Nephron (organoid): ENCODE results near the gene BRWD1.

ENCODE experiments used
- H3K27ac Mint-ChIP-seq, 3 experiments: 2 replicates each; pipeline ENCODE4 v1.8.0; 2020; ENCODE audit warnings: mixed read lengths in 3 of 3, mild to moderate bottlenecking in 2 of 3, moderate library complexity in 1 of 3
- H3K27me3 Mint-ChIP-seq: 2 replicates; pipeline ENCODE4 v1.8.0; 2021; ENCODE audit warnings: low read depth, mild to moderate bottlenecking, moderate library complexity, mixed read lengths
- H3K36me3 Mint-ChIP-seq: 2 replicates; pipeline ENCODE4 v1.8.0; 2020; ENCODE audit warnings: low read depth, mixed read lengths
- H3K4me1 Mint-ChIP-seq: 2 replicates; pipeline ENCODE4 v1.8.0; 2020; ENCODE audit warnings: mixed read lengths
- H3K4me3 Mint-ChIP-seq, 3 experiments: 2 replicates each; pipeline ENCODE4 v1.8.0; 2020; ENCODE audit warnings: mild to moderate bottlenecking in 3 of 3, mixed read lengths in 3 of 3, moderate library complexity in 2 of 3
- H3K9me3 Mint-ChIP-seq: 2 replicates; pipeline ENCODE4 v1.8.0; 2020; ENCODE audit warnings: mixed read lengths
- TF ChIP-seq, protein P1 (sequence below), 3 experiments: fragments of 200-600 bp; sonication (generic); IDR thresholded peaks; one replicate each; pipeline ENCODE4 v1.5.0; 2021; ENCODE audit warnings: antibody characterized with exemption in 3 of 3; ENCODE audit not compliant: unreplicated experiment in 3 of 3

BRWD1 gene

DNA sequence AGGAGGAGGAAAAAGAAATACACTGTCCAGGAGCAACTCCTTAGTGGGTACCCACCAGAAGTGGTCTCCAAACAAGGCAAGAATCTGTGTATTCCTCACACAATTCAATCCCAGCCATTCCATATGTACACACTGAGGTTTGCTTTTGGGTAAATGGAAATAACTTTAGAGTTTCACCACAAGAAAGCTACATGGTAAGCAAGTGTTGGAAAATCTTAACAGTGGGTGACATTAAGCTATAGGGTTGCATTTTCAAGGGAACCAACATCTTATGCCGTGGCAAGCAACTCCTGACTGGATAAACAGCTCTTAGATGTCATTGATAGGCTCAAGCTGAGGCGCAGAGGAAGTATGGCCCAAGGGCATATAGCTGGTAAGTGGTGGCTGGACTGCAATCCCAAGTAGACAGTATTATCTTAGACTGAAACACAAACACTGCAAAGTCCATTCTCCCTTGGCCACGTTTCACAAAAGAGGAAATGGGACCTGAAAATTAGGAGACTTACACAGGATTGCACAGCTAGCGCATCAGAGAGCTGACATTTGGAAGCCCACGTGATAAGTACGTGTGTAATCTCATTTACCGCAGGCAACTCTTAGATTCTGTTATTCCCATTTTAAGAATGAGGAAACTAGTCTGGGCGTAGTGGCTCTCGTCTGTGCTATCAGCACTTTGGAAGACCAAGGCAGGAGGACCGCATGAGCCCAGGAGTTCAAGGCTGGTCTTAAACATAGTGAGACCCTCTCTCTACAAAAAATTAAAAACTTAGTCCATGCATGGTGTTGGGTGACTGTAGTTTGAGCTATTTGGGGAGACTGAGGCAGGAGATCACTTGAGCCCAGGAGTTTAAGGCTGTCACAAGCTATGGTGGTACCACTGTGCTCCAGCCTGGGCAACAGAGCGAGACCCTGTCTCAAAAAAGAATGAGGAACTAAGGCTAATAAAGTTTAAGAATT, 4.0 kb upstream of the BRWD1 start:
- H3K4me1 Mint-ChIP-seq: peaks cover 37% of the 10 kb centered on the region
- H3K9me3 Mint-ChIP-seq: no peaks in the 10 kb centered on the region
- TF ChIP-seq, protein P1, sequence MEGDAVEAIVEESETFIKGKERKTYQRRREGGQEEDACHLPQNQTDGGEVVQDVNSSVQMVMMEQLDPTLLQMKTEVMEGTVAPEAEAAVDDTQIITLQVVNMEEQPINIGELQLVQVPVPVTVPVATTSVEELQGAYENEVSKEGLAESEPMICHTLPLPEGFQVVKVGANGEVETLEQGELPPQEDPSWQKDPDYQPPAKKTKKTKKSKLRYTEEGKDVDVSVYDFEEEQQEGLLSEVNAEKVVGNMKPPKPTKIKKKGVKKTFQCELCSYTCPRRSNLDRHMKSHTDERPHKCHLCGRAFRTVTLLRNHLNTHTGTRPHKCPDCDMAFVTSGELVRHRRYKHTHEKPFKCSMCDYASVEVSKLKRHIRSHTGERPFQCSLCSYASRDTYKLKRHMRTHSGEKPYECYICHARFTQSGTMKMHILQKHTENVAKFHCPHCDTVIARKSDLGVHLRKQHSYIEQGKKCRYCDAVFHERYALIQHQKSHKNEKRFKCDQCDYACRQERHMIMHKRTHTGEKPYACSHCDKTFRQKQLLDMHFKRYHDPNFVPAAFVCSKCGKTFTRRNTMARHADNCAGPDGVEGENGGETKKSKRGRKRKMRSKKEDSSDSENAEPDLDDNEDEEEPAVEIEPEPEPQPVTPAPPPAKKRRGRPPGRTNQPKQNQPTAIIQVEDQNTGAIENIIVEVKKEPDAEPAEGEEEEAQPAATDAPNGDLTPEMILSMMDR (IDR thresholded peaks at IDR 0.05; ENCODE audit: unreplicated experiment in 3 of 3): no peak
- H3K27me3 Mint-ChIP-seq: no peaks in the 10 kb centered on the region
- no peaks in the 10 kb centered on the region for H3K36me3 Mint-ChIP-seq
- H3K27ac Mint-ChIP-seq: no peak overlapping the region
- peak overlapping the region in 1 of 3 experiments; percentile 54 for H3K4me3 Mint-ChIP-seq

DNA sequence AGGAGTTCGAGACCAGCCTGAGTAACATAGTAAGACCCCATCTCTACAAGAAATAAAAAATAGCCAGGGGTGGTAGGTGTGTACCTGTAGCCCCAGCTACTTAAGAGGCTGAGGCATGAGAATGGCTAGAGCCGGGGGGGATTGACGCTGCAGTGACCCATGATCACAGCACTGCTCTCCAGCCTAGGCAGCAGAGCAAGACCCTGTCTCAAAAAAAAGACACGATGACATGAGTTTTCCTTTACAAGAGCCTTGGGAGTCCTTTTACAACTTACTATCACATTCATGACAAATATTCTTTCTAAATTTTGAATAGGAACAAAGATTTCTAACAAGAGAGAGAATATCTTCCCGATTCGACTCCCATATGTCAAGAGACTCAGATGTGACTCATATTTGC, 3.3 kb upstream of the BRWD1 start:
- H3K9me3 Mint-ChIP-seq: no peaks in the 10 kb centered on the region
- peaks cover 7% of the 10 kb centered on the region for H3K36me3 Mint-ChIP-seq
- no peak overlapping the region for H3K27ac Mint-ChIP-seq
- H3K4me1 Mint-ChIP-seq: peaks cover 42% of the 10 kb centered on the region
- TF ChIP-seq, protein P1 (IDR thresholded peaks at IDR 0.05; ENCODE audit: unreplicated experiment in 3 of 3): no peak
- H3K4me3 Mint-ChIP-seq: peak overlapping the region in 1 of 3 experiments; percentile 54
- H3K27me3 Mint-ChIP-seq: no peaks in the 10 kb centered on the region

DNA sequence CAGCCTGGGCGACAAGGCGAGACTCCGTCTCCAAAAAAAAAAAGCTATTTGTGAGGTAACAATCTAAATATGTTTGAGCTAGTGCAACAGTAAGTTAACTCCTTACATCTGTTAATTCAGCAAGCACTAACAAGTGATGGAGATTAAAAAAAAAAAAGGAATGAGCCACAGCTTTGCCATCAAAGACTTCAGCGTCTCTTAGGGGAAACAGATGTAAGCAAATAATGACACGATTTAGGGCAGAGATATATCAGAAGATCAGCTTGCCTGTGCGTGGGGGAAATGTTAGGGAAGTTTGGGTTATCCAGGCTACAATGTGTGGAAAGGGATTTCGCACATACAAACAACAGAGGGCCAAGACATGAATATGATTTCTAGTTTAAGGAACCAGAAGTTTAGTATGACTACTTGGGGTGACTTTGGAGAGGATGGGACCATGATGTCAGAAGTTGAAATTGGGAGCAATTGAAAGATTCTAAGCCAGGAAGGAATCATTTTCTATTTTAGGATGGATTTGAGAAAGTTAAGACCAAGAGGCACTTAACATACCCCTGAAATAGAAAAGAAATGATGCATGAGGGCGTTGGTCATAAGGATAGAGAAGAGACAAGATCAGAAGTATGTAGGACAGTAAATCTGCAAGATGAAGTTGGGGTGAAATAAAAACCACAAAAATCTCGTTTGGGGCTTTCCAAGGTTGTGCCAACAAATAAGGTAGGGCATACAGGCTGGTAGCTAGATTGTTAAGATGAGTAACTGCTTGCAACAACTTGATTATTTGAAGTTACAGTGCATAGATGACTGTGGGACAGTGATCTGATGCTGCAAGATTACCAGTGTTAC, 2.4 kb upstream of the BRWD1 start:
- Mint-ChIP-seq H3K27ac (peak overlapping the region; percentile 41 to 72 (median 54)), H3K4me3 (peak overlapping the region; percentile 11 to 59 (median 51)), H3K4me1 (peaks cover 43% of the 10 kb centered on the region), H3K27me3 (no peaks in the 10 kb centered on the region), H3K9me3 (no peaks in the 10 kb centered on the region), H3K36me3 (peaks cover 15% of the 10 kb centered on the region)
- TF ChIP-seq, protein P1 (IDR thresholded peaks at IDR 0.05; ENCODE audit: unreplicated experiment in 3 of 3): no peak

DNA sequence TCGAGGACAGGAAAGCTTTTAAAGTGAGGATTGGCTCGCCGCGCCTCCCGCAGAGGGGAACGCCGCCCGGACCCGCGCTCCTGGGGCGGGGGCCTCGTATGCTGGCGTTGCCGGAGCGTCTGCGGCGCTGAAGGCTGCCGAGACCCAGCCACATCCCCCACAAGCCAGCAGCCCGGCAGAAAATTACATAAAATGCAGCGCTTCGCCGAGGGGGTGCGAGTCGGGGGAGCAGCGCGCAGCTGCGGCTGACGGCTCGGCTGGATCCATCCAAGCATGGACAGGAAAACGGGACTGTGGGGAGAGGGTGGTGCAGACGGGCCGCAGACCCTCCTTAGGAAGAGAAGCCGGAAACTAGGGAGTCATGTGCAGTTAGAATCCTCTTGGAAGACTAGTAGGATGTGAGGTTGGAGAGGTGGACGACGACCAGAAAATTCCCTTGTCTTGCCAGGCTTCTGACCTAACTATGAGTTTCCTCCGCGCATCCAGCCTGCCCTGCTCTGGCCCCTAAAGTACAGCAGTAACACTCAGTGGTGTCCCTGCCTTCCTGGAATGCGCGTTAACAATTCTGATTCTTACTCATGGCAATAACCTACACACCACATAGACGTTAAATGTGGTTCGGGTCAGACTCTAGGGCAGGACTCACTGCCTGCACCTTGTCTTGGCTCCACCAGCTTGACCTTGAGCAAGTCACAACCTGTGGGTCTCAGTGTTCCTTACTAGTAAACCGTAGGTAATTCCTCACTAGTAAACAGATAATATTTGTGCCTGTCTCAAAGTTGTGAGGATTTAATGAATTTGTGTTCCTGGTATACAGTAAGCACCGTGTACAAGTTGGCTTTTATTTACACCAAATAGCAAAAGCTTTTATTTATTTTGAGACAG, 953 bp upstream of the BRWD1 start:
- H3K36me3 Mint-ChIP-seq: peaks cover 24% of the 10 kb centered on the region
- peak overlapping the region; percentile 98 to 99 (median 99) for H3K27ac Mint-ChIP-seq
- peak overlapping the region; percentile 93 to 94 (median 94) for H3K4me3 Mint-ChIP-seq
- H3K4me1 Mint-ChIP-seq: peaks cover 34% of the 10 kb centered on the region
- H3K27me3 Mint-ChIP-seq: no peaks in the 10 kb centered on the region
- TF ChIP-seq, protein P1 (IDR thresholded peaks at IDR 0.05; ENCODE audit: unreplicated experiment in 3 of 3): peak in 1 of 3 experiments; percentile 2
- H3K9me3 Mint-ChIP-seq: no peaks in the 10 kb centered on the region

DNA sequence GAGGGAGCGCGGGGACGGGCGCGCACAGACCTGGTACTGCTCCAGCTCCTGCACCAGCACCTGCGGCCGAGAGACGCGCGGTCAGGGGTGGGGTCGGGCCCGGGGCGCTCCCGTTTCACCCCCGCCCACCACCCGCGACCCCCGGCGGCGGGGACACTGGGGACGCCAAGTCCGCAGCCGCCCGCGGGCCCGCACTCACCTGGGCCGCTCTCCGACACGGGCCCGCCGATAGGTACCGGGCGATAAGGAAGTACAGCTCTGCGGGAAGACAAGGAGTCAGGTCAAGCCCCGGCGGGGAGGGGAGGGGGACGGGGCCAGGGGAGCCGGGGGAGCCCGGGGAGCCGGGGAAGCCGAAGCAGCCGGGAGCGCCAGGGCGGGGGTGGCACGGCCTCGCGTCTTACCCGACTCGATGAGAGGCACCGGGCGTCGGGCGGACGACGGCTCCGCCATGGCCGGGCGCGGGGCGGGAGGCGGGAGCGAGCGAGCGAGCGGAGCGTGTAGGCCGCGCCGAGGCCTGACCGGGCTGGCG, 326 bp downstream of the BRWD1 start:
- Mint-ChIP-seq H3K36me3 (peaks cover 35% of the 10 kb centered on the region), H3K4me3 (peak overlapping the region; percentile 94 to 97 (median 94)), H3K27ac (peak overlapping the region; percentile 97 to 99 (median 98)), H3K27me3 (no peaks in the 10 kb centered on the region), H3K4me1 (peaks cover 33% of the 10 kb centered on the region), H3K9me3 (no peaks in the 10 kb centered on the region)
- TF ChIP-seq, protein P1 (IDR thresholded peaks at IDR 0.05; ENCODE audit: unreplicated experiment in 3 of 3): no peak
